Measurements from ENCODE around the gene SMG9. TPM values are rescaled to one million over a fixed set of nuclear protein-coding genes. Genes with fewer than 3 reads are reported as not detected.

The SMG9 gene
- total RNA-seq, 6 experiments from 2014 or later = 29.8 to 39.4 (median 32.0) TPM

DNA sequence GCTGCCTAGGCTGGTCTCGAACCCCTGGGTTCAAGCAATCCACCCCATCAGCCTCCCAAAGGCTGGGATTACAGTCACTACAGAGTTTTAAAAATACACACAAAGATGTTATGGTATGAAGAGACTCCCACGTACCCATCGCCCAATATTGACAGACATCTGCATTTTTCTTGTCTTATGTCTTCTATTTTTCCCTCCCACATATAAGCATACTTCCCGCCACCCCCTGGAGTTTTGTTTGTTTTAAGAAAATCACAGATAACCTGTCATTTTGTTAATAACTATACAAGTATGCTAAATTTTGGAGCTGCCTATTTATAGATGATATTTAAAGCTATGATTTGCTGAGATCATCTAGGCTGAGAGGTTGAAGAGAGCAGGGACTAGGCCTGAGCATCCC lies 6.2 kb upstream of the SMG9 start:
- Mint-ChIP-seq H3K27me3 (ENCODE audit: insufficient read depth) (0 out of 2 replicates have a peak, but pooled peaks cover 1% of the 10 kb centered on the region), H3K27ac (no peak overlapping the region), H3K9me3 (no peaks in the 10 kb centered on the region), H3K36me3 (ENCODE audit: low read depth) (peaks cover 9% of the 10 kb centered on the region), H3K4me3 (no peak overlapping the region), H3K4me1 (ENCODE audit: low read depth) (peaks cover 92% of the 10 kb centered on the region)
- TF ChIP-seq, protein P1, sequence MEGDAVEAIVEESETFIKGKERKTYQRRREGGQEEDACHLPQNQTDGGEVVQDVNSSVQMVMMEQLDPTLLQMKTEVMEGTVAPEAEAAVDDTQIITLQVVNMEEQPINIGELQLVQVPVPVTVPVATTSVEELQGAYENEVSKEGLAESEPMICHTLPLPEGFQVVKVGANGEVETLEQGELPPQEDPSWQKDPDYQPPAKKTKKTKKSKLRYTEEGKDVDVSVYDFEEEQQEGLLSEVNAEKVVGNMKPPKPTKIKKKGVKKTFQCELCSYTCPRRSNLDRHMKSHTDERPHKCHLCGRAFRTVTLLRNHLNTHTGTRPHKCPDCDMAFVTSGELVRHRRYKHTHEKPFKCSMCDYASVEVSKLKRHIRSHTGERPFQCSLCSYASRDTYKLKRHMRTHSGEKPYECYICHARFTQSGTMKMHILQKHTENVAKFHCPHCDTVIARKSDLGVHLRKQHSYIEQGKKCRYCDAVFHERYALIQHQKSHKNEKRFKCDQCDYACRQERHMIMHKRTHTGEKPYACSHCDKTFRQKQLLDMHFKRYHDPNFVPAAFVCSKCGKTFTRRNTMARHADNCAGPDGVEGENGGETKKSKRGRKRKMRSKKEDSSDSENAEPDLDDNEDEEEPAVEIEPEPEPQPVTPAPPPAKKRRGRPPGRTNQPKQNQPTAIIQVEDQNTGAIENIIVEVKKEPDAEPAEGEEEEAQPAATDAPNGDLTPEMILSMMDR (IDR thresholded peaks at IDR 0.05) = no peak
- no peak for DNase-seq

DNA sequence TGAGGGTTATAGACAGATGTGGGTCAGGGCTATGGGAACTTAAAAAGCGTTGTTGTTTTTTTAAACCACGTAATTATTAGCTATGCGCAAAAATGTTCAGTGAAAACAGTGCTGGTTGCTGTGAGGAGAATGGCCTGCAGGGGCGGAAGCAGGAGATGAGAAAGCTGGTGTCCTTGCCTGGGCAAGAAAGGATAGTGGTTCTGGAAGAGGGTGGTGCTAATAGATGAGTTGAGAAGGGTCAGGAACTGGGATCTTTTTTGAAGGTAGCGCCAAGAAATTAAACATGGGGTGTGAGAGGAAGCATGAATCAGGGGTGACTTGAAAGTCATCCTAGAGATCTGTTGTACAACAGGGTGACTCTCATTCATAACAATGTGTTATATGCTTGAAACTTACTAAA lies 4.8 kb upstream of the SMG9 start:
- peak overlapping the region; percentile 16 for H3K4me3 Mint-ChIP-seq
- TF ChIP-seq, protein P1 (IDR thresholded peaks at IDR 0.05) = peak; percentile 71
- DNase-seq = peak; percentile 79
- peaks cover 88% of the 10 kb centered on the region for H3K4me1 Mint-ChIP-seq (ENCODE audit: low read depth)
- H3K9me3 Mint-ChIP-seq = no peaks in the 10 kb centered on the region
- H3K27me3 Mint-ChIP-seq (ENCODE audit: insufficient read depth) = peaks cover 1% of the 10 kb centered on the region; the same call in 1 of the 2 replicates
- H3K36me3 Mint-ChIP-seq (ENCODE audit: low read depth) = peaks cover 17% of the 10 kb centered on the region
- H3K27ac Mint-ChIP-seq = peak overlapping the region; percentile 62

DNA sequence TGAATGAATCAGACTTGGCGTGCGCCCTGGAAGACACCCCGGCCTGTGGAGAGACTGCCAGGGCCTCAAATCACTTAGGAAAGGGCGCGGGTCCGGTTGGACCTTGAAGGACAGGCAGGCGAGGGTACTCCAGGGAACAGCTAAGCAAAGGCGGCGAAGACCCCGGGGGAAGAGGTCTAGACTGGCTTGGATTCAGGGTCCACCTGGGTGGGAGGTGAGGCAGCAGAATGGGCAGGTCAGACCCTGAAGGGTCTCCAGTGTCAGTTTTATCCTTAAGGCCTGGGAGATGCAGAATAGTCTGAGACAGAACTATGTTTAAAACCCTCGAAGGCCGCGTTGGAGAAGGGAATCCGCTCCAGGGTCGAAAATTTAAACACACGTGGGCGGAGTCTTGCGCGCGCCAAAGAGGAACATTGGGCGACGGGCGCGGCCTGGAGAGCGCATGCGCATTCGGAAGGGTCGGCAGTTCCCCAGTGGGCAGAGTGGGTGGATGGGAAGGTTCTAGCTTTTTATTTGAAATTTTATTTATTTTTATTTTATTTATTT lies 567 bp upstream of the SMG9 start:
- Mint-ChIP-seq H3K27ac (peak overlapping the region; percentile 98), H3K9me3 (no peaks in the 10 kb centered on the region), H3K27me3 (ENCODE audit: insufficient read depth) (peaks cover 1% of the 10 kb centered on the region), H3K4me1 (ENCODE audit: low read depth) (peaks cover 73% of the 10 kb centered on the region), H3K36me3 (ENCODE audit: low read depth) (peaks cover 28% of the 10 kb centered on the region), H3K4me3 (peak overlapping the region; percentile 95)
- no peak for DNase-seq
- TF ChIP-seq, protein P1 (IDR thresholded peaks at IDR 0.05) = no peak

DNA sequence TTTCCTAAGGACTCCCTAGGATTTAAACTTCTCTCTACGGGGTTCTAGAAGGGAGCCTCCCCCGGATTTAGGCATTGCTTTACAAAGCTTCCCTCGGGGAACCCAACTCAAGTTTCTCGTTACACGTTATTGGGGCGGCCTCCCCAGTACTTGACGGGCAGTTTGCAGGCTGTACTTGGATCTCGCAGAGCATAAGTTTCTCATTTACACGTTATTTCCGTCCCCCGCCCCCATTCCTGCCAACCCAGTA lies 584 bp downstream of the SMG9 start:
- H3K27ac Mint-ChIP-seq = peak overlapping the region; percentile 98
- H3K4me3 Mint-ChIP-seq = peak overlapping the region; percentile 95
- DNase-seq = peak; percentile 24
- TF ChIP-seq, protein P1 (IDR thresholded peaks at IDR 0.05) = no peak
- no peaks in the 10 kb centered on the region for H3K9me3 Mint-ChIP-seq
- H3K36me3 Mint-ChIP-seq (ENCODE audit: low read depth) = peaks cover 29% of the 10 kb centered on the region
- peaks cover 1% of the 10 kb centered on the region for H3K27me3 Mint-ChIP-seq (ENCODE audit: insufficient read depth)
- peaks cover 69% of the 10 kb centered on the region for H3K4me1 Mint-ChIP-seq (ENCODE audit: low read depth)

DNA sequence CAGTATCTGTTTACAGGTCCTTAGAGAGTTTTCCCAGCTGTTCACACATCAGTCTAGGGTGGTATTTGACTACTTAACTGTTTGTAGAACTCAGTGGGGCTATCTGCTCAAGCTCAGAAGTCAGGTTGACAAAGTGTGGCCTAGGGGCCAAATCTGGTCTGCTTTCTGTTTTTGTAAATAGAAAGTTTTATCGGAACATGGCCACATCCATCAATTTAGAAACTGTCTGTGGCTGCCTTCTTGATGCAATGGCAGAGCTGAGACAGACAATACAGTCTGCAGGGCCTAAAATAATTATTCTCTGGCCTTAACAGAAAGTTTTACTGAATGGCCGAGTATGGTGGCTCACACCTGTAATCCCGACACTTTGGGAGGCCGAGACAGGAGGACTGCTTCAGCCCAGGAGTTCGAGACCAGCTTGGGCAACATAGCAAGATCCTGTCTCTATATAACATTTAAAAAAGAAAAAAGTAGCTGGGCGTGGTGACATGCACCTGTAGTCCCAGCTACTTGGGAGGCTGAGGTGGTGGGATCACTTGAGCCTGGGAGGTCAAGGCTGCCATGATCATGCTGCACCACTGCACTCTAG lies 2.4 kb downstream of the SMG9 start:
- no peaks in the 10 kb centered on the region for H3K9me3 Mint-ChIP-seq
- H3K4me3 Mint-ChIP-seq = peak overlapping the region; percentile 95; the same call in 1 of the 2 replicates
- H3K36me3 Mint-ChIP-seq (ENCODE audit: low read depth) = peaks cover 43% of the 10 kb centered on the region
- peaks cover 52% of the 10 kb centered on the region for H3K4me1 Mint-ChIP-seq (ENCODE audit: low read depth)
- peak overlapping the region; percentile 76; the same call in 1 of the 2 replicates for H3K27ac Mint-ChIP-seq
- TF ChIP-seq, protein P1 (IDR thresholded peaks at IDR 0.05) = no peak
- H3K27me3 Mint-ChIP-seq (ENCODE audit: insufficient read depth) = peaks cover 1% of the 10 kb centered on the region
- DNase-seq = no peak

Data from HFFc6 (cell line).